B cell (primary cell): ENCODE measurements around the gene FEM1B. TPM values are rescaled to one million over a fixed set of nuclear protein-coding genes. Genes with fewer than 3 reads are reported as not detected.
A peak's percentile ranks its signal among the peaks of the same experiment; 100 is the strongest.

Source experiments
- ATAC-seq: fragments of 200-7000 bp; cut with Tn5 transposase; one replicate; pipeline ENCODE4 v1.10.0; 2021; ENCODE audit warnings: low read depth, mild to moderate bottlenecking, moderate number of reproducible peaks, moderate library complexity
- CTCF ChIA-PET: fragments of 350-600 bp; sonication (Branson Sonifier 250); formaldehyde crosslinking; loops from one replicate; lab custom pipeline; 2021; ENCODE audit warnings: antibody characterized with exemption, inconsistent platforms; lab: Charles Lee
- POLR2A ChIA-PET: fragments of 350-600 bp; sonication (Branson Sonifier 250); formaldehyde crosslinking; loops from one replicate; lab custom pipeline; 2021; ENCODE audit warnings: antibody characterized with exemption; lab: Charles Lee
- DNase-seq: peaks from one replicate; pipeline ENCODE4 v3.0.0; 2013
- H2AFZ ChIP-seq: 2 replicates; pipeline ENCODE4 v1.6.1; 2012; ENCODE audit warnings: mild to moderate bottlenecking, low read depth, low read length; ENCODE audit not compliant: insufficient read depth, poor library complexity, severe bottlenecking
- H3K27ac ChIP-seq, 2 donors: 1 replicate in 1 of 2; 2 replicates in 1 of 2; pipeline ENCODE4 v1.5.1; 2012 to 2013; ENCODE audit warnings: low read length in 2 of 2, mild to moderate bottlenecking in 2 of 2, moderate library complexity in 1 of 2
- H3K27me3 ChIP-seq, 4 experiments: fragments of 200-600 bp in 1 of 4; sonication (generic) in 1 of 4; replicated peaks in 1 of 4; 1 replicate in 2 of 4; 2 replicates in 2 of 4; pipeline versions ENCODE4 v1.6.1 to v1.7.0; 2013 to 2016; ENCODE audit warnings: low read length in 3 of 4, mild to moderate bottlenecking in 2 of 4, mixed read lengths in 1 of 4, moderate library complexity in 1 of 4; ENCODE audit not compliant: insufficient read depth in 4 of 4, control insufficient read depth in 3 of 4; ENCODE audit errors: control extremely low read depth in 1 of 4
- H3K36me3 ChIP-seq, 2 experiments: replicated peaks in 1 of 2; 1 replicate in 1 of 2; 2 replicates in 1 of 2; pipeline versions ENCODE4 v1.6.1 to v1.7.1; 2013; ENCODE audit warnings: low read length in 1 of 2; ENCODE audit not compliant: insufficient read depth in 2 of 2, control insufficient read depth in 1 of 2; ENCODE audit errors: control extremely low read depth in 1 of 2, extremely low read depth in 1 of 2
- H3K4me1 ChIP-seq, 2 donors: fragments of 200-600 bp in 1 of 2; sonication (generic) in 1 of 2; 1 replicate in 1 of 2; 2 replicates in 1 of 2; pipeline versions ENCODE4 v1.5.1 to v1.6.1; 2013 to 2017; ENCODE audit warnings: low read length in 2 of 2; ENCODE audit not compliant: control insufficient read depth in 2 of 2, insufficient read depth in 2 of 2
- H3K4me2 ChIP-seq: replicated peaks from 2 replicates; pipeline ENCODE3; 2012; ENCODE audit warnings: mild to moderate bottlenecking, low read depth, low read length; ENCODE audit not compliant: poor library complexity, severe bottlenecking
- H3K4me3 ChIP-seq, 5 experiments: fragments of 200-600 bp in 1 of 5; sonication (generic) in 1 of 5; 1 replicate in 3 of 5; 2 replicates in 2 of 5; pipeline versions ENCODE4 v1.5.1 to v1.7.0; 2011 to 2016; ENCODE audit warnings: low read length in 4 of 5, mild to moderate bottlenecking in 4 of 5, low read depth in 2 of 5, control low read depth in 1 of 5, moderate library complexity in 1 of 5; ENCODE audit not compliant: insufficient read depth in 1 of 5; ENCODE audit errors: control extremely low read depth in 1 of 5, extremely low read depth in 1 of 5
- H3K79me2 ChIP-seq: fragments of 200-600 bp; sonication (generic); one replicate; pipeline ENCODE4 v1.6.0; 2016; ENCODE audit warnings: low read length; ENCODE audit not compliant: control insufficient read depth, insufficient read depth
- H3K9ac ChIP-seq: fragments of 200-600 bp; sonication (generic); 2 replicates; pipeline ENCODE4 v1.6.1; 2017; ENCODE audit warnings: mild to moderate bottlenecking, low read length, moderate library complexity
- H3K9me3 ChIP-seq, 3 donors: one replicate each; pipeline versions ENCODE4 v1.6.1 to v1.7.1; 2013; ENCODE audit warnings: low read length in 2 of 3; ENCODE audit not compliant: control insufficient read depth in 2 of 3, insufficient read depth in 1 of 3; ENCODE audit errors: control extremely low read depth in 1 of 3
- H4K20me1 ChIP-seq: 2 replicates; pipeline ENCODE4 v1.6.0; 2012; ENCODE audit warnings: mild to moderate bottlenecking, low read length; ENCODE audit not compliant: insufficient read depth, control insufficient read depth, poor library complexity, severe bottlenecking
- H3K27ac Mint-ChIP-seq: one replicate; pipeline ENCODE4 v1.8.0; 2021; ENCODE audit warnings: mixed read lengths
- H3K27me3 Mint-ChIP-seq: one replicate; pipeline ENCODE4 v1.8.0; 2021; ENCODE audit warnings: mixed read lengths
- H3K4me1 Mint-ChIP-seq: one replicate; pipeline ENCODE4 v1.8.0; 2021; ENCODE audit warnings: mixed read lengths
- H3K4me3 Mint-ChIP-seq: one replicate; pipeline ENCODE4 v1.8.0; 2021; ENCODE audit warnings: mixed read lengths
- H3K9me3 Mint-ChIP-seq: one replicate; pipeline ENCODE4 v1.8.0; 2022; ENCODE audit warnings: mixed read lengths; ENCODE audit not compliant: insufficient read depth
- EZH2 ChIP-seq: IDR thresholded peaks from 2 replicates; pipeline ENCODE4 v1.6.1; 2012; ENCODE audit warnings: borderline replicate concordance, low read depth, mild to moderate bottlenecking, moderate library complexity, low read length; ENCODE audit not compliant: insufficient read depth, poor library complexity, severe bottlenecking
- WGBS: methylation state at CpG from one replicate; pipeline ENCODE4 v1.1.5; 2013; ENCODE audit warnings: missing lambda C conversion rate; ENCODE audit not compliant: insufficient coverage; 5-methylcytosine and 5-hydroxymethylcytosine counted together
- intact Hi-C: fragments of 100-400 bp; cut with micrococcal nuclease; formaldehyde crosslinking; loops from one replicate; pipeline ENCODE4 v1.10.0; 2022
- polyA plus RNA-seq: library from polyadenylated mRNA; depleted of rRNA; stranded (reverse); fragments of >200 nt; gene quantifications from 2 replicates; pipeline ENCODE4 v1.2.3, GENCODE V29; 2012
- total RNA-seq, 2 donors: library from RNA; stranded (reverse); fragments of 120-200 nt in 1 of 2; gene quantifications; 1 replicate in 1 of 2; 2 replicates in 1 of 2; pipeline versions ENCODE4 v1.2.3 to v1.2.4, GENCODE V29; 2013 to 2022
- TF ChIP-seq, protein P1 (sequence below): fragments of 200-600 bp; IDR thresholded peaks from one replicate; pipeline ENCODE4 v1.8.0; 2022; ENCODE audit warnings: antibody characterized with exemption, mild to moderate bottlenecking

Gene FEM1B
- total and polyA plus RNA-seq, 2 donors (not counting 1 experiment from before 2014, with no cell fraction given) = 13.8 to 52.4 TPM

DNA sequence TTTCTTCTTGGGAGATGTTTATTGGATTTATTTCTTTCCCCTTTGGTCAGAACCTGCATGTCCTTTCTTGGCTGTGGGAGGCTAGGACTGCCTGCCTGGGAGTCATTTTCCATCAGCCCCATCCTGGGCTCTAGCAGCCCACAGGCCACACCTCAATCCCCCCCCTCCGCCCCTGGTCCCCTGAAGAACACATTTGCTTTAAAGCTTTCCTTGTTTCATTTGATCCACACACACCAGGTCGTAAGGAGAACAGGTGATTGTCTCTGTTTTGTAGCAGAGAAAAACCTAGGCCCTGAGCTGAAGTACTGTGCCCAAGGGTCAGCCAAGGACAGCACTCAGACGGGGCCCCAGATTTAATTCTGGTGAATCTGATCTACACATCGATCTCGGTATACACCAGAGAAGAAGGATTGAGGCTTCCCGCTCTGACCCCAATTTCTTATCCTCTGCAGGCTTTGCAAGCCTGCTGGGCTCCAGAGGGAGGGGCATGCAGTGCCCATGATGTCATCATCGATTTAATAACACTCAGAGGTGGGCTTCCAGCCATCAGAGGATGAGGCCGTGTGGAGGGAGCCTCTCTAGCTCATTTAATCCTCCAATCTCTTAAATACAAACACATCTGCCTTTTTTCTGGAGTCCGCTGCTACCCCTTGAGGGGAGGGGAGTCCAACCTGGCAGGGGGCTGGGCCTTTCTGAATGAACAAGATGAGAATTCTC is 46.3 kb upstream of the FEM1B start:
- Histone ChIP-seq H3K4me2 (no peak overlapping the region), H3K36me3 (no peaks in the 10 kb centered on the region), H3K79me2 (peaks cover 46% of the 10 kb centered on the region), H4K20me1 (no peaks in the 10 kb centered on the region), H3K27ac (no peak overlapping the region), H3K27me3 (peaks cover 0 to 2% (median 0%) of the 10 kb centered on the region in 4 experiments), H2AFZ (no peak overlapping the region), H3K4me1 (peaks cover 14 to 30% of the 10 kb centered on the region in 2 donors), H3K9me3 (no peaks in the 10 kb centered on the region), H3K4me3 (no peak overlapping the region), H3K9ac (no peak overlapping the region)
- H3K27ac Mint-ChIP-seq = peak overlapping the region; percentile 61
- H3K4me3 Mint-ChIP-seq = peak overlapping the region; percentile 67
- POLR2A ChIA-PET = no interaction called here
- intact Hi-C loops = no loop called here
- ATAC-seq (no peak), DNase-seq (no peak)
- TF ChIP-seq EZH2 = no peak
- TF ChIP-seq, protein P1, sequence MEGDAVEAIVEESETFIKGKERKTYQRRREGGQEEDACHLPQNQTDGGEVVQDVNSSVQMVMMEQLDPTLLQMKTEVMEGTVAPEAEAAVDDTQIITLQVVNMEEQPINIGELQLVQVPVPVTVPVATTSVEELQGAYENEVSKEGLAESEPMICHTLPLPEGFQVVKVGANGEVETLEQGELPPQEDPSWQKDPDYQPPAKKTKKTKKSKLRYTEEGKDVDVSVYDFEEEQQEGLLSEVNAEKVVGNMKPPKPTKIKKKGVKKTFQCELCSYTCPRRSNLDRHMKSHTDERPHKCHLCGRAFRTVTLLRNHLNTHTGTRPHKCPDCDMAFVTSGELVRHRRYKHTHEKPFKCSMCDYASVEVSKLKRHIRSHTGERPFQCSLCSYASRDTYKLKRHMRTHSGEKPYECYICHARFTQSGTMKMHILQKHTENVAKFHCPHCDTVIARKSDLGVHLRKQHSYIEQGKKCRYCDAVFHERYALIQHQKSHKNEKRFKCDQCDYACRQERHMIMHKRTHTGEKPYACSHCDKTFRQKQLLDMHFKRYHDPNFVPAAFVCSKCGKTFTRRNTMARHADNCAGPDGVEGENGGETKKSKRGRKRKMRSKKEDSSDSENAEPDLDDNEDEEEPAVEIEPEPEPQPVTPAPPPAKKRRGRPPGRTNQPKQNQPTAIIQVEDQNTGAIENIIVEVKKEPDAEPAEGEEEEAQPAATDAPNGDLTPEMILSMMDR = no peak
- H3K9me3 Mint-ChIP-seq = no peaks in the 10 kb centered on the region
- CTCF ChIA-PET = no interaction called here
- H3K4me1 Mint-ChIP-seq = peaks cover 34% of the 10 kb centered on the region
- peaks cover under 1% of the 10 kb centered on the region for H3K27me3 Mint-ChIP-seq
- WGBS = 98% methylated on average over 5 of the region's 9 CpGs

DNA sequence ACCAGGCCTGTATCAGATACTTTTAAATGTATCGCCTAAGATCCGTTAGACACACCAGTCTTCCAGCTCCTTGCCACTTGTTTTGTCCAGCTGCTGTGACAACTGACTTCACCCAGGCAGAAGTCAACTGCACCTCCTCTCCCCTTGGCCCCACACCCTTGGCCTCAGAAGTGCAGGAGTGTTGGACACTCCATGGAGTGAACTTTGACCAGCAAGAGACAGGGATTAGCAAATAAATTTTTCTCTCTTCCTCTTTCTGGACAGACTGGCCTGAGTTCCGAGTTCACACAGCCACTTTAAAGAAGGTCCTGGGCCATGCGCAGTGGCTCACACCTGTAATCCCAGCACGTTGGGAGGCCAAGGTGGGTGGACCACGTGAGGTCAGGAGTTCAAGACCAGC is 45.1 kb upstream of the FEM1B start:
- peaks cover 4% of the 10 kb centered on the region for H3K27me3 Mint-ChIP-seq
- 90% methylated on average over 6 of the region's 6 CpGs for WGBS
- no peaks in the 10 kb centered on the region for H4K20me1 ChIP-seq
- CTCF ChIA-PET = interaction anchor here (1.2 kb wide), 1 partner anchor 45 kb away, joined by 4 read pairs; the partner anchor contains the start of gene FEM1B
- POLR2A ChIA-PET = interaction anchor here (0.6 kb wide), 1 partner anchor 96 kb away, joined by 3 read pairs; no protein-coding TSS in a partner anchor
- H2AFZ ChIP-seq = no peak overlapping the region
- no peaks in the 10 kb centered on the region for H3K36me3 ChIP-seq
- H3K27me3 ChIP-seq = peaks cover 0 to 2% (median 0%) of the 10 kb centered on the region in 4 experiments
- H3K4me1 ChIP-seq = peaks cover 14 to 30% of the 10 kb centered on the region in 2 donors
- no peak overlapping the region for H3K4me3 Mint-ChIP-seq
- H3K27ac Mint-ChIP-seq = no peak overlapping the region
- ATAC-seq (no peak), DNase-seq (no peak)
- no peak overlapping the region for H3K4me3 ChIP-seq
- no peak overlapping the region for H3K4me2 ChIP-seq
- TF ChIP-seq, protein P1 = no peak
- no peak for TF ChIP-seq EZH2
- H3K9me3 Mint-ChIP-seq = no peaks in the 10 kb centered on the region
- no peak overlapping the region for H3K27ac ChIP-seq
- peaks cover 30% of the 10 kb centered on the region for H3K4me1 Mint-ChIP-seq
- H3K9me3 ChIP-seq = no peaks in the 10 kb centered on the region
- intact Hi-C loops = no loop called here
- no peak overlapping the region for H3K9ac ChIP-seq
- peaks cover 36% of the 10 kb centered on the region for H3K79me2 ChIP-seq
